Spleen (tissue), 11 donors: ENCODE results near the gene SPOCK3. TPM values are rescaled to one million over a fixed set of nuclear protein-coding genes. Genes with fewer than 3 reads are reported as not detected.

Source experiments
- DNase-seq: peaks from one replicate; pipeline ENCODE4 v3.0.0-alpha.2; 2020
- H3K27ac ChIP-seq, 8 donors: fragments of 200-600 bp; sonication (generic) in 7 of 8; 1 replicate in 4 of 8; 2 replicates in 4 of 8; pipeline versions ENCODE4 v1.5.0 to v1.8.0; 2016 to 2021; ENCODE audit warnings: inconsistent platforms in 4 of 8, mild to moderate bottlenecking in 4 of 8, moderate library complexity in 1 of 8
- H3K27me3 ChIP-seq, 7 donors: fragments of 200-600 bp; sonication (generic) in 6 of 7; replicated peaks in 1 of 7; 1 replicate in 4 of 7; 2 replicates in 3 of 7; pipeline versions ENCODE4 v1.5.0 to v1.8.0; 2016 to 2021; ENCODE audit warnings: inconsistent platforms in 3 of 7, mild to moderate bottlenecking in 1 of 7
- H3K36me3 ChIP-seq, 6 donors: fragments of 200-600 bp; sonication (generic) in 5 of 6; 1 replicate in 4 of 6; 2 replicates in 2 of 6; pipeline versions ENCODE4 v1.5.0 to v1.8.0; 2016 to 2021; ENCODE audit warnings: inconsistent platforms in 2 of 6
- H3K4me1 ChIP-seq, 6 donors: fragments of 200-600 bp; sonication (generic) in 5 of 6; 1 replicate in 3 of 6; 2 replicates in 3 of 6; pipeline versions ENCODE4 v1.5.0 to v1.8.0; 2016 to 2021; ENCODE audit warnings: inconsistent platforms in 3 of 6
- H3K4me3 ChIP-seq, 8 donors: fragments of 200-600 bp; sonication (generic) in 7 of 8; 1 replicate in 4 of 8; 2 replicates in 4 of 8; pipeline versions ENCODE4 v1.5.0 to v1.8.0; 2016 to 2021; ENCODE audit warnings: inconsistent platforms in 4 of 8, mild to moderate bottlenecking in 4 of 8, moderate library complexity in 2 of 8
- H3K9me3 ChIP-seq, 8 donors: fragments of 200-600 bp; sonication (generic) in 7 of 8; 1 replicate in 4 of 8; 2 replicates in 4 of 8; pipeline versions ENCODE4 v1.5.0 to v1.8.0; 2016 to 2021; ENCODE audit warnings: inconsistent platforms in 4 of 8
- POLR2A ChIP-seq, 3 donors: fragments of 450-650 bp; IDR thresholded peaks; one replicate each; pipeline ENCODE4 v1.5.1; 2017; ENCODE audit warnings: antibody characterized with exemption in 3 of 3, mild to moderate bottlenecking in 1 of 3
- POLR2AphosphoS5 ChIP-seq, 3 donors: sonication (generic); formaldehyde crosslinking; IDR thresholded peaks; one replicate each; pipeline ENCODE4 v1.5.1; 2017; ENCODE audit warnings: antibody characterized with exemption in 3 of 3
- WGBS, 5 donors: extraction: QIAGEN DNeasy Blood & Tissue Kit in 3 of 5; methylation state at CpG; one replicate each; pipeline versions ENCODE4 v1.1.5 to v1.1.7; 2013 to 2018; 5-methylcytosine and 5-hydroxymethylcytosine counted together
- intact Hi-C: fragments of 100-400 bp; cut with DNase I; formaldehyde crosslinking; loops from one replicate; pipeline ENCODE4 v1.15.0; 2023; ENCODE audit warnings: low total_unique reads
- polyA plus RNA-seq, 3 donors: library from polyadenylated mRNA; stranded (reverse); fragments of 200-250 nt; gene quantifications; one replicate each; pipeline ENCODE4 v1.2.1, GENCODE V29; 2013
- total RNA-seq, 7 donors: library from RNA; depleted of rRNA in 3 of 7; stranded (reverse); fragments of >200 nt in 3 of 7; fragmentation: NEBNext Ultra II Directional in 4 of 7; extraction: Animal tissue kit (Norgen Biotek cat#: 25700) in 4 of 7; gene quantifications; one replicate each; pipeline versions ENCODE4 v1.1.0 to v1.2.1, GENCODE V29; 2016 to 2021
- TF ChIP-seq, protein P1 (sequence below), 11 experiments: fragments of 200-600 bp in 7 of 11; fragments of 450-650 bp in 4 of 11; sonication (generic) in 4 of 11; IDR thresholded peaks in 8 of 11; conservative IDR thresholded peaks in 3 of 11; 1 replicate in 7 of 11; 2 replicates in 4 of 11; pipeline versions ENCODE4 v1.4.0 to v1.8.0; 2016 to 2021; ENCODE audit warnings: antibody characterized with exemption in 11 of 11, inconsistent platforms in 4 of 11, mild to moderate bottlenecking in 1 of 11
- donor health status: healthy with polysubstance abuse.
- donor health status: DM: no; HTN: no; CAD: no; lungs with moderate emphysema.
- donor health status: DM: no; HTN: no; CAD: no.
- donor health status: Bipolar disorder and iron deficiency.
- donor health status: healthy.
- donor health status: DM: no; HTN: no; CAD: no.
- donor health status: DM: yes; HTN: yes; CAD: no.

The SPOCK3 gene
- total and polyA plus RNA-seq, 10 donors: 0.06 to 1.2 (median 0.51) TPM; not detected in 5

DNA sequence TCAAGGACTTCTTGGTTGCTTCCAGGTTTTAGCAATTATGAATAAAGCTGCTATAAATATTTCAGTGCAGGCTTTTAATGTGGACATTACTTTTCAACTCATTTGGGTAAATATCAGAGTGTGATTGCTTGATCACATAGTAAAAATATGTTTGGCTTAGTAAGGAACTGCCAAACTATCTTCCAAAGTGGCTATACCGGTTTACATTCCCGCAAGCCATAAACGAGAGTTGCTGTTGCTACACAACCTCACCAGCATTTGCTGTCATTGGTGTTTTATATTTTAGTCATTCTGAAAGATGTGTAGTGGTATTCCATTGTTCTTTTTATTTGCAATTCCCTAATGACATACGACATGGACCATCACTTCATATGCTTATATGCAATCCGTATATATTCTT, 30.9 kb upstream of the SPOCK3 start:
- Histone ChIP-seq H3K9me3 (peaks cover 0 to 6% (median 0%) of the 10 kb centered on the region in 8 donors), H3K27ac (no peak overlapping the region), H3K4me3 (no peak overlapping the region), H3K27me3 (no peaks in the 10 kb centered on the region), H3K4me1 (no peaks in the 10 kb centered on the region), H3K36me3 (no peaks in the 10 kb centered on the region)
- DNase-seq: no peak
- intact Hi-C loops: no loop called here
- 84 to 91% (median 87%) methylated on average over 5 of the region's 5 CpGs for WGBS, 5 donors
- TF ChIP-seq POLR2AphosphoS5 (IDR thresholded peaks at IDR 0.05) (no peak), POLR2A (IDR thresholded peaks at IDR 0.05) (no peak)
- TF ChIP-seq, protein P1, sequence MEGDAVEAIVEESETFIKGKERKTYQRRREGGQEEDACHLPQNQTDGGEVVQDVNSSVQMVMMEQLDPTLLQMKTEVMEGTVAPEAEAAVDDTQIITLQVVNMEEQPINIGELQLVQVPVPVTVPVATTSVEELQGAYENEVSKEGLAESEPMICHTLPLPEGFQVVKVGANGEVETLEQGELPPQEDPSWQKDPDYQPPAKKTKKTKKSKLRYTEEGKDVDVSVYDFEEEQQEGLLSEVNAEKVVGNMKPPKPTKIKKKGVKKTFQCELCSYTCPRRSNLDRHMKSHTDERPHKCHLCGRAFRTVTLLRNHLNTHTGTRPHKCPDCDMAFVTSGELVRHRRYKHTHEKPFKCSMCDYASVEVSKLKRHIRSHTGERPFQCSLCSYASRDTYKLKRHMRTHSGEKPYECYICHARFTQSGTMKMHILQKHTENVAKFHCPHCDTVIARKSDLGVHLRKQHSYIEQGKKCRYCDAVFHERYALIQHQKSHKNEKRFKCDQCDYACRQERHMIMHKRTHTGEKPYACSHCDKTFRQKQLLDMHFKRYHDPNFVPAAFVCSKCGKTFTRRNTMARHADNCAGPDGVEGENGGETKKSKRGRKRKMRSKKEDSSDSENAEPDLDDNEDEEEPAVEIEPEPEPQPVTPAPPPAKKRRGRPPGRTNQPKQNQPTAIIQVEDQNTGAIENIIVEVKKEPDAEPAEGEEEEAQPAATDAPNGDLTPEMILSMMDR (IDR thresholded peaks at IDR 0.05 in 8 of 11, conservative IDR thresholded peaks at IDR 0.05 in 3 of 11): no peak

DNA sequence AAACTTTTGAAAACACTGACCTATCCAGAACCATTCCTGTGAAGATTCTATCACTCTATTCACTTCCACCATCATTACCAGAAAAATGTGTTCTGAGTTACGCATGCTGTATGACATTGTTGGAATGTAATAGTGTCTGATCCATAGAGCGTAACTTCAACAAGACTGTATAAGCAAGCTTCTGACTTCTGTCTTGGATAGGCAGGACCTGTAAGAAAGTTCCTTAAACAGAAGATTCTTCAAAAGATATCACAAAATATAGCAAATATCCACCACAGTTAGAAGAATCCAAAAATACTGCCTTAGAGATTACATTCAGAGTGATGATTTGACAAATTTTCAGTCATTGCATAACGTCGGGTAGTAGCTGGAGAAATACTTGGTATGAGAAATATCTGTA, 14.0 kb upstream of the SPOCK3 start:
- TF ChIP-seq, protein P1 (IDR thresholded peaks at IDR 0.05 in 8 of 11, conservative IDR thresholded peaks at IDR 0.05 in 3 of 11): no peak
- TF ChIP-seq POLR2A (IDR thresholded peaks at IDR 0.05) (no peak), POLR2AphosphoS5 (IDR thresholded peaks at IDR 0.05) (no peak)
- WGBS, 5 donors: 82 to 94% (median 84%) methylated on average over 4 of the region's 4 CpGs
- H3K4me1 ChIP-seq: no peaks in the 10 kb centered on the region
- H3K9me3 ChIP-seq: peaks cover 0 to 19% (median 9%) of the 10 kb centered on the region in 8 donors
- H3K4me3 ChIP-seq: no peak overlapping the region
- no peaks in the 10 kb centered on the region for H3K36me3 ChIP-seq
- H3K27ac ChIP-seq: no peak overlapping the region
- no peaks in the 10 kb centered on the region for H3K27me3 ChIP-seq
- intact Hi-C loops: no loop called here
- no peak for DNase-seq

DNA sequence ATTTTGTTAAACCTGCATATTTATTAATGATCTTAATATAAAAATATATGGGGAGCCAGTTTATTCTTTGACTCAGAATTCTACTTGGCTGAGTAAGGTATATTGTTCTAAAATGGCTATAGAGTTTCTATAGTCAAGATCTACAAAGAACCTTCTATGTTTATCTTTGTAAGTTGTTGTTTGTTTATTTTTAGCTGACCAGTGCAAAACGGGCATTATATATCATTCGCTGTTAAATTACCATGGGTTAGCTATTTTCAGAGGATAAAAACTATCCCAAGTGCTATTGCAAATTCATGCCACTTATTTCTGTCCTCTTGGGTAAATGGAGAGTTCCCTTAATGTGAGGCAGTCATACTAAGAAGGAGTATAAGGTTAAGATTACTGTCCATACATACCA, 5.3 kb upstream of the SPOCK3 start:
- TF ChIP-seq POLR2A (IDR thresholded peaks at IDR 0.05) (no peak), POLR2AphosphoS5 (IDR thresholded peaks at IDR 0.05) (no peak)
- TF ChIP-seq, protein P1 (IDR thresholded peaks at IDR 0.05 in 8 of 11, conservative IDR thresholded peaks at IDR 0.05 in 3 of 11): no peak
- Histone ChIP-seq H3K27ac (no peak overlapping the region), H3K9me3 (peaks cover 0 to 21% (median 13%) of the 10 kb centered on the region in 8 donors), H3K4me3 (no peak overlapping the region), H3K36me3 (no peaks in the 10 kb centered on the region), H3K27me3 (peaks cover 0 to 26% (median 10%) of the 10 kb centered on the region in 7 donors), H3K4me1 (peaks cover 0 to 3% (median under 1%) of the 10 kb centered on the region in 6 donors)
- intact Hi-C loops: no loop called here
- WGBS, 5 donors: 75 to 87% (median 80%) methylated on average over 2 of the region's 2 CpGs
- DNase-seq: no peak

DNA sequence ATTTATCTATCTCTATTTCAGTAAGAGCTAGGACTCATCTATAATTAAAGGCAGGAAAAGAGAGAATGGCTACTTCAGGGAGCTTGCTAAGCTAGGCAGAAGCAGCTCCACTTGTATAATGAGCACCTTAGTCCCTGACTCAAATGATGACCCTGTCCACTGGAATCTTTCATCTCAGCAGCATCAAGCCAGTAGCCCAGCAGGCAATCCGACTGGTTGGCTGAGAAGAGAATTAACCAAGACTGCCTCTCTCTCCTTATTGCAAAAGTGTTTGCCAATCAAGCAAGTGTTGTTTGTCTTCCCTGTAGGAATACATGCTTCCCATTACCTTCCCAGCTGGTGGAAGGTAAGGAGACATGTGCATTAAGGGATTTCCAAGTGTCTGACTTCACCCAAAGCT, 3.9 kb upstream of the SPOCK3 start:
- Histone ChIP-seq H3K36me3 (no peaks in the 10 kb centered on the region), H3K4me1 (peaks cover 0 to 16% (median 4%) of the 10 kb centered on the region in 6 donors), H3K27me3 (peaks cover 0 to 40% (median 21%) of the 10 kb centered on the region in 7 donors), H3K27ac (no peak overlapping the region), H3K4me3 (no peak overlapping the region), H3K9me3 (peaks cover 0 to 9% (median 1%) of the 10 kb centered on the region in 8 donors)
- intact Hi-C loops: no loop called here
- TF ChIP-seq POLR2AphosphoS5 (IDR thresholded peaks at IDR 0.05) (no peak), POLR2A (IDR thresholded peaks at IDR 0.05) (no peak)
- TF ChIP-seq, protein P1 (IDR thresholded peaks at IDR 0.05 in 8 of 11, conservative IDR thresholded peaks at IDR 0.05 in 3 of 11): no peak
- no peak for DNase-seq
- WGBS, 5 donors: 68 to 79% (median 75%) methylated on average over 1 of the region's 1 CpG
